ENCODE results near the gene FSCB.
"Not testable (repeated sequence)": the region's sequence is repeated elsewhere in the genome, so short reads cannot be mapped to it uniquely, and the experiment has no call there.

FSCB gene, protein sequence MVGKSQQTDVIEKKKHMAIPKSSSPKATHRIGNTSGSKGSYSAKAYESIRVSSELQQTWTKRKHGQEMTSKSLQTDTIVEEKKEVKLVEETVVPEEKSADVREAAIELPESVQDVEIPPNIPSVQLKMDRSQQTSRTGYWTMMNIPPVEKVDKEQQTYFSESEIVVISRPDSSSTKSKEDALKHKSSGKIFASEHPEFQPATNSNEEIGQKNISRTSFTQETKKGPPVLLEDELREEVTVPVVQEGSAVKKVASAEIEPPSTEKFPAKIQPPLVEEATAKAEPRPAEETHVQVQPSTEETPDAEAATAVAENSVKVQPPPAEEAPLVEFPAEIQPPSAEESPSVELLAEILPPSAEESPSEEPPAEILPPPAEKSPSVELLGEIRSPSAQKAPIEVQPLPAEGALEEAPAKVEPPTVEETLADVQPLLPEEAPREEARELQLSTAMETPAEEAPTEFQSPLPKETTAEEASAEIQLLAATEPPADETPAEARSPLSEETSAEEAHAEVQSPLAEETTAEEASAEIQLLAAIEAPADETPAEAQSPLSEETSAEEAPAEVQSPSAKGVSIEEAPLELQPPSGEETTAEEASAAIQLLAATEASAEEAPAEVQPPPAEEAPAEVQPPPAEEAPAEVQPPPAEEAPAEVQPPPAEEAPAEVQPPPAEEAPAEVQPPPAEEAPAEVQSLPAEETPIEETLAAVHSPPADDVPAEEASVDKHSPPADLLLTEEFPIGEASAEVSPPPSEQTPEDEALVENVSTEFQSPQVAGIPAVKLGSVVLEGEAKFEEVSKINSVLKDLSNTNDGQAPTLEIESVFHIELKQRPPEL

DNA sequence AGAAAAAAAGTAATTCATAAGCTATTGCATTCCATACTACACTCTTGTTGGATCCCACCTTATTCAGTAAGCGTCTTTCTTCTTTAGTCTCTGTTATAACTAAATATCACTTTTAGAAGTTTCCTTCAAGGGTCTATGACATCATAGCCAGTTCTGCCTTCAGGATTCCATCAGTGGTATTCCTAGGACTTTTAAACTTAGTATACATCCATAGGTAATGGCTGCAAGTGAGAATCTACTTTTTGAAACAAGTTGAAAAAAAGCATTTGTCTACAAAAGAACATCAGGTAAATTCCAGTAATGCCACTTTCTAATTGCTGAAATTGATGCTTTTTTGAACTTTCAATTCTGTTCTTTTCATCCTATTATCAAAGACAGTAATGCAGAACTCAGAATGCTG is at the start of gene FSCB:
Gene FSCB (minus strand): TSS at position 101 of the 400 bp plus-strand sequence. CDS start 296 bp downstream, outside the sequence.
- no peak for DNase-seq (ENCODE audit: low spot score)

DNA sequence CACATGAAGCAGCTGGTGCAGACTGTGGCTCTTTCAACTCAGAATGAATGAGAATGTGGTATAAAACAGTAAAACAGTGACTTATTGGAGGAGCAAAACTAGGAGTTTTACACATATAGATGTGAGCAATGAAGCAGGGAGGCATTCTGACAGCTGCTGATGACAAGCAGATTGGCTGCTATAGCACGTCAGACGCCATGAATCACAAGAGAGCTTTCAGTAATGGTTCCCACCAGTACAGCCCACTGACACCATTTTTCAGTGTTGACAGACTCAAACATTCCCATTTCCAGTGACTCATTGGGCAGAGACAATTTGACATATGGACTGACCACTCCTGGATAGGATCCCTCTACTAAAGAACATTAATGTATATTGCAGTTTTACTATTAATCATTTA is 24.6 kb upstream of the FSCB start:
- no peak for DNase-seq (ENCODE audit: low spot score)

DNA sequence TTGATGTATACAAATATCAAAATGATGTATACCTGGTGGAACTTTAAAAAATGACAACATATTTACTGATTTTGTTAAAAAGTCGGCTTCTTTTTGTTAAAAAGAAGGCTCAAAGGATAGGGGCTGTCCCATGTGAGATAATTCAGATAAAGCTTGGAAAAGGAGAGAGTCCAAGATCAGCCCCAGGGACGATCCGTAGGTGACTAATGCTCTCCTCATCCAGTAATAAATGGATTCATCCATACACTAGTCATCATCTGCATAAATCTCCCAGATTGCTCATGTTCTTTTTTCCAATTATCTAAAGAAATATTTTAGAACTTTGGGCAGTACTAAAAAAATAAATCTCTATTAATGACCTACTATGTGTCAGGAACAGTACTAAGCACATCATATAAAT is 23.4 kb upstream of the FSCB start:
- DNase-seq (ENCODE audit: low spot score): no peak

DNA sequence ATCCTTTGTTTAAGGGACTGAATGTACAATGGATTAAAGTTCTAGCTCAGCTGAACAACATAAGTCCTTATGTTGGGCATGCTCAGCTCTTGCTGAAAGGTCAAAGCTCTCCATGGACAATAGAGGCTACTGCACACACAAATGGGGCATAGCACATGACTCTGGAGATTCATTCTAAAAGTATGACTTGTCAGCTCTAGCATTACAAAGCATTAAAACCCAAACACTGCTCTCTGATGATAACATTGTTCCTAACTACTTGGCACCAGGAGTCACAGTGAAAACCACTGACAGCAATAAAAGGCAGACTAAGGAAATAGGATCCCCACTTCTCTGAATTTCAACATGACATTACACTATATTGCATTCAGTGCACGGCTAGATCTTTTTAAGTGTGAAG is 21.9 kb upstream of the FSCB start:
- DNase-seq (ENCODE audit: low spot score): no peak

DNA sequence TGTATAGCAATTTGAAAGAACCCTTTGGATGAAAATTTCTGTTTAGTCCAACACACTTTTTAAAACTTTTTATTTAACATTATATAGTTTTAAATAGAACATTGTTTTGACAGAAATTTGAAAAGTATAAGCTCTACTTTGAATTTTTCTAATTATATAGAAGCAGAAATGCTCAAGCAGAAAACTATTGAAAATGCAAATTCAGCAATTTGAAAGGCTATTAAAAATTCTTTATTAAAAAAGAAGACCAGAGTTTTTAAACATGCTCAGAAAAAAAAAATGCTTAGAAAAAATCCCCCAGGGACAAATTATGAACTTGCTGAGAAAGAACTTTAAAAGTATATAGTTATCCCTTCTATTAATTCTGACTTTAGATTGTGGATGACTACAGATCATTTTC is 21.1 kb upstream of the FSCB start:
- DNase-seq (ENCODE audit: low spot score): no peak

DNA sequence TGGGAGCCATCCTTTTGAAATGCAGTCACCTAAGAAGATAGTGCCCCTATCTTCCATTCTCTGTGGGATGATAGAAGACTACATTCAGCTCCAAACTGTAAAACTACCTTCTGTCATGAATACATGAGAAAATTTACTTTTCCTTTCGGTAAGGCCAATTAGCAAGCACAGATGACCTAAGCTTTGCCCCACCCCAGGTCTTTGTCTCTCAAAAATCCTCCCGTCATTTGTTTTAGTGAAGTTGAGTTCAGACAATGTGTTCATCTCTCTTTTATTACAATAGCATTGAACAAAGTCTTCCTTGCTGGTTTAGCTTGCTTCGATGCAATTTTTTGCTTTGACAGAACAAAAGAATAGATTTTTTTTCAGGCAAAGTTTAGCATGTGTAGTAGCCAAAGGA is 18.2 kb upstream of the FSCB start:
- no peak for DNase-seq (ENCODE audit: low spot score)

DNA sequence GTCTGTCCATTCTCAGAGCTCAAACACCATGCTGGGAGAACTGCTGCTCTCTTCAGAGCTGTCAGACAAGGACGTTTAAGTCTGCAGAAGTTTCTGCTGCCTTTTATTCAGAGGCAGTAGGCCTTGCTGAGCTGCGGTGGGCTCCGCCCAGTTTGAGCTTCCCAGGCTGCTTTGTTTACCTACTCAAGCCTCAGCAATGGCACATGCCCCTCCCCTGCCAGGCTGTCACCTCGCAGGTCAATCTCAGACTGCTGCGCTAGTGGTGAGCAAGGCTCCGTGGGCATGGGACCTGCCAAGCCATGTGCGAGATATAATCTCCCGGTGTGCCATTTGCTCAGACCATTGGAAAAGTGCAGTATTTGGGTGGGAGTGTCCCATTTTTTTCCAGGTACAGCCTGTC is 8.6 kb upstream of the FSCB start:
- DNase-seq (ENCODE audit: low spot score): not testable (repeated sequence)

DNA sequence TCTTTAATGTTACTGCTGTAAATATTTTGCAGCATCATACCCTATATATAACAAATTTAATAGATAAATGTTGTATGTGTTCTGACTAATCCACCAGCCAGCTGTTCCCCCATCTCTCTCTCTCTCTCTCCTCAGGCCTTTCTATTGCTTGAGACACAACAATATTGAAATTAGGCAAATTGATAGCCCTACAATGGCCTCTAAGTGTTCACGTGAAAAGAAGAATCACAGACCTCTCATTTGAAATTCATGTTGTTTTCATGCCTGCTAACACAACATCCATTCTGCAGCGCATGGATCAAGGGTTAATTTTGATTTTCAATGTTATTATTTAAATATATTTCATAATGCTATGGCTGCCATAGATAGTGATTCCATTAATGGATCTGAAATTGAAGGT is 1.8 kb upstream of the FSCB start:
- DNase-seq (ENCODE audit: low spot score): no peak

DNA sequence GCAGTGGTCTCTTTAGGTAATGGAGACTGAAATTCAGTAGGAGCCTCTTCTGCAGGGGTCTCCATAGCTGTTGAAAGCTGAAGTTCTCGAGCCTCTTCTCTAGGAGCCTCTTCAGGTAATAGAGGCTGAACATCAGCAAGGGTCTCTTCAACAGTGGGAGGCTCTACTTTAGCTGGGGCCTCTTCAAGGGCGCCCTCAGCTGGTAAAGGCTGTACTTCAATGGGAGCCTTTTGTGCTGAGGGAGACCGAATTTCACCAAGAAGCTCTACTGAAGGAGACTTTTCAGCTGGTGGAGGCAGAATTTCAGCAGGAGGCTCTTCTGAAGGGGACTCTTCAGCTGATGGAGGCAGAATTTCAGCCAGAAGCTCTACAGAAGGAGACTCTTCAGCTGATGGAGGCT is 1.5 kb downstream of the FSCB start:
- DNase-seq (ENCODE audit: low spot score): no peak

DNA sequence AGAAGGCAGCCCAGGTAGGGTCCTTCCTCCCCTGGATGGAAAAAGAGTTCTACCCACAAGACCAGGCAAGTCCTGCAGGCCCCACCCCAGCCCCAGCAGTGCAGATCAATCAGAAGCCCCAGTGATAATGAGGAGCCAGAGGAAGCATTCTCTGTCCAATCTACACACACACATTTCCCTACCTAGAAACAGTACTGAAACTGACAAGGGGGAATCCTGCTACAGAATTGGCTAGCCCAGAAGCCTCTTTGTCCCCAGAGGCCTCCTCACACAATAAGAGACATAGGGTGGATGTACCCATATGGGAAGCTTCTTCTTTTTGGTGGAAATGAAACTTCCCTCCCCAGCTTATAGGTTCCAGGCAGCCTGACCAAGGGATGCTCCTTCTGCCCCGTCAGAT is 9.9 kb downstream of the FSCB start:
- DNase-seq (ENCODE audit: low spot score): no peak

DNA sequence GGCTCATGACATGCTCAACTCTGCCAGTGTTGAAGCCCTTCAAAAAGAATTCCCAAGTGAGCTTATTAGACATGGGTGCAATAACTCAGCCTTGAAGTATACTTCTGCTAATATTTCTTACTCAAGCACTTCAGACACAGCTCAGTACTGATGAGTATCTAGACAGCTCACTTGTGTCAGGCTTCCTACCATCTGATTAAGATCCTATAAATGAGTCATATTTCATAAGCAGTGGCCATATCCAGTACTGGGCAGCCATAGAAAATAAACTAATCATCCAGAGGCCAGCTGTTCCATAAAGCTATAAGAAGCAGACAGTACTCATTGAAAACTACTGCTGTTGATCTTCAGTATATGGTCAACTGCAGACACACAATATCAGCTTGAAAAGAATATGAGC is 12.9 kb downstream of the FSCB start:
- DNase-seq (ENCODE audit: low spot score): no peak

DNA sequence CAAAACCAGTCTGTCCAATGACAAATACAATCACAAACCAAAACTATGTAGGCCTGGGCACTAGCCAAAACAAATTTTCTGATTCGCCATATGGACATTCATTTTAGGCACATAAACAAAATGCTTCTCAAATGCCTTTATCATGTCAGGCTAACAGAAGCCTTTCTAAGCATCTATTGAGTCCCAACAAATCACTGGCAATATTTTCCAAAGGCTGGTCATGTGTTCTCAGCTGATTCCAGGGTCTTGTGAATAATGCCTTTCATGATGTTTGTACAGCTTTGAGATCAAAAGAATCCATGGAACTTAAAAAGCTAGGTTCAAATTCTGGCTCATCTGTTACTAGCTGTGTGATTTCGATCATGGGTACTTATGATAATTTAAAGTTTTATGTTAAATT is 16.1 kb downstream of the FSCB start:
- DNase-seq (ENCODE audit: low spot score): no peak

DNA sequence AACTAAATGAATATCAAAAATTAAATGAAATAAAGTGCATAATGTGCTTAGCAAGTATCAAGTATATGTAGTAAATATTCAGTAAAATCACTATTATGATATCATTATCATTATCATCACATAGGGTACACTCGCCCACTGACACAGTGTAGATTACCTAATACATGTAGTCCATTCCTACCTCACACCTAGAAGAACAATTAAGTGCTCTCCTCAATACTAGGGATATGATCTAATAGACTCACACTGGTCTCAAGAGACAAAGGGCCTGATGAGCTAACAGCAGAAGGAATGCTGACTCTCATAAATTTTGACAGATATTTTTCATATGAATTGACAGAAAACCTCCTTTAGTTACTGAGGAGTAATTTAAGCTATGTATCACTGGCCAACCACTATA is 29.1 kb downstream of the FSCB start:
- DNase-seq (ENCODE audit: low spot score): no peak

DNA sequence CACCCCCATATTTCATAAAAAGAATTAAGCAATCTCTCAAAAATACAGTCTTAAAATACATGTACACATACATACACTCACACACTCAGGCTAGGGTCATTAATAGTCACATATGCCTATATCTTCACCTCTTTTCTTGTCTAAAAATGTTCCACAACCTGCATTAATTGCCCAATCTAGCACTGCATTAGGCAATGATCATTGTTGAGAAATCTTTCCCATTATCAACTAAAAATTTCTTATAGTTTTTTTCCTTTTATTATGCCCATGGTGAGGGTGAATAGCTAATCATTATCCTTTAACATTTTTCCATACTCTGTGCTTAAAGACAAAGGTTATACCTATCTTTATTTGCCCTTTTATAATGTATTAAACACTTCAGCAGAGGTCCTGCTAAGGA is 38.3 kb downstream of the FSCB start:
- DNase-seq (ENCODE audit: low spot score): no peak

DNA sequence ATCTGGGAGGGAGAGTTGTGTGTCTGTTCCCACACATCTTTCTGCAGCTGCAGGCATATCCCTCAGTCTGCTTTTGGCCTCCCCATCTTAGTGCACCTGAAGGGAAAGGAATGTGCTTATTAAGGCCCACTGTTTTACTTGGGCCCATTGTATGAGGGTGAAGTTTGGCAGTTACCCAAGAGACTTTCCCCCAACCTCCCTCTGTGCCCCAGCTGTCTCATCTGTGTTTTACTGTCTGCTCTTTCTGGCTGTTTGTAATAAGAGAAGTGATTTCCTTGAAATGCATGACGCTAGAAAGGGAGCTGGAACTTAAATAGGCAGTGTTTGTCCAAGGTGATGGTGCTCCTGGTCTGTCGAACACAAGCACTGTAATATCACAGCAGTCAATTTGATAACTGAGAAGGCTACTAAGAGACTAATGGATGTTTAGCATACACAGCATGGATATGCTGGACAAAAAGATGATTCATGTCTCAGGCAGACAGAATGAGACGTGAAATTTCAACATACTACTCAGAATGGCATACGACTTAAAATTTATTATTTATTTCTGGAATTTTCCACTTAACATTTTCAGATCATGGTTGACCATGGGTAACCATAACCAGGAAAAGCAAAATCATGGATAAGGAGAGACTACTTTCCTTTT is 43.6 kb downstream of the FSCB start:
- DNase-seq (ENCODE audit: low spot score): no peak

DNA sequence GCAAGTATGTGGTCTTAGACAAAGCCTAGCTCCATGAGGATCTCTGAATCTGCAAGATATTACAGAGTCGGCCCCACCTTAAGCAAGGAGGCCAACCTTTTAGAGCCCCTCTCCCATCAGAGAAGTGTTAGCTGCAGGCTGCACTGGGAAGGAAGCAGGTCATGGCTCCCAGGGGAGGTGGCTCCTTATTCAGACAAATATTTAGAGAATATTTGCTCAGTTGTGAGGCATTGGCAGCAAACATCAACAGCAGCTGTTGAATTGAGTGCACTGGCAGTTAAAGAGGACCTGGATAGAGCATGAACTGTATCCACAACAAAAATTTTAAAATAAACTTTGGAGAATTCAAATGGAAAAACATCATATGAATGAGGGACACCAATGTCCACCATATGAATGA is 44.7 kb downstream of the FSCB start:
- no peak for DNase-seq (ENCODE audit: low spot score)

DNA sequence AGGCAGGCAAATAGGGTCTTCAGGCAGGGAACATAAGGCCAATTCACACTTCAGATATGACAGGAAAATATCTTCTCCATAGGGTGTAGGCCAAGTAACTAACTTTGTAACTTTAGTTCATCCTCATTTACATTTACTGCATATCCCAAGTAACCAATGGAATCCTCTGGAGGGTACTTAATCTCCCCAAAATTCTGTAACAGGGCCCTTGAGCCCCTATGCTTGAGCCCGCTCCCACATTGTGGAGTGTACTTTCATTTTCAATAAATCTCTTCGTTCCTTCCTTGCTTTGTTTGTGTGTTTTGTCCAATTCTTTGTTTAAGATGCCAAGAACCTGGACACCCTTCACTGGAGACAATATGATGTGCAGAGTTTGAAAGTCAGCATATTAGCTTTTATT is 45.3 kb downstream of the FSCB start:
- no peak for DNase-seq (ENCODE audit: low spot score)

Data from hematopoietic multipotent progenitor cell treated with erythropoietin and hydrocortisone succinate and interleukin-3 and kit ligand, for 15 days (in vitro differentiated cells).